ENCODE results near the gene MAPK8IP1. TPM values are rescaled to one million over a fixed set of nuclear protein-coding genes. Genes with fewer than 3 reads are reported as not detected.

MAPK8IP1 gene
- total and polyA plus RNA-seq, 4 donors, result 4.7 to 15.4 (median 5.7) TPM

DNA sequence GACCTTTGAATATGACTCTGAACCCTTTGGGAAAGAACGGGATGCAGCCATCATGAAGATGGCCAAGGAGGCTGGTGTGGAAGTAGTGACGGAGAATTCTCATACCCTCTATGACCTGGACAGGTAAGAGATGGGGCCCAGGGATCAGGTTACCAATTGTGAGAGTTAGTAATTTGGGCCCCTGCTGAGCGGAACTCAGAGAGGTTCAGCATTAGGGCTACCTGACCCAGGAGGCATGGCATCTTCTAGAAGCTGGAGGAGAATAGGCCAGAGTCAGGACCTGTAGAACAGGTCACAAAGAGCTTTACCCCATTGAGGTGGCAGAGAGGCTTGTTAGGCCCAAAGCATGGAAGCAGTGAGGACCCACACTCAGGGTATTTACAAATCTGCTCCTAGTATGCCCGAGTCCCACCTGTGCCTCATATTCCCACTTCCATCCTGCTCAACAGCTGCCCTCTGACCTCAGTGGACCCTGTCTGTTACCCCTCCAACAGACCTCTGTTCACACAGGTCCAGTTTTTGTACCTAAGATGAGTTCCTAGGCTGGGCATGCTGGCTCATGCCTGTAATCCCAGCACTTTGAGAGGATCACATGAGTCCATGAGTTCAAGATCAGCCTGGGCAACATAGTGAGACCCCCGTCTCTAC lies 26.6 kb upstream of the MAPK8IP1 start:
- peak overlapping the region; percentile 84 to 91 for H3K27ac ChIP-seq (ENCODE audit: low read depth in 1 of 2, low read length in 1 of 2)
- DNase-seq (no peak), ATAC-seq (ENCODE audit: insufficient read depth, low FRiP score) (no peak)
- TF ChIP-seq, protein P1, sequence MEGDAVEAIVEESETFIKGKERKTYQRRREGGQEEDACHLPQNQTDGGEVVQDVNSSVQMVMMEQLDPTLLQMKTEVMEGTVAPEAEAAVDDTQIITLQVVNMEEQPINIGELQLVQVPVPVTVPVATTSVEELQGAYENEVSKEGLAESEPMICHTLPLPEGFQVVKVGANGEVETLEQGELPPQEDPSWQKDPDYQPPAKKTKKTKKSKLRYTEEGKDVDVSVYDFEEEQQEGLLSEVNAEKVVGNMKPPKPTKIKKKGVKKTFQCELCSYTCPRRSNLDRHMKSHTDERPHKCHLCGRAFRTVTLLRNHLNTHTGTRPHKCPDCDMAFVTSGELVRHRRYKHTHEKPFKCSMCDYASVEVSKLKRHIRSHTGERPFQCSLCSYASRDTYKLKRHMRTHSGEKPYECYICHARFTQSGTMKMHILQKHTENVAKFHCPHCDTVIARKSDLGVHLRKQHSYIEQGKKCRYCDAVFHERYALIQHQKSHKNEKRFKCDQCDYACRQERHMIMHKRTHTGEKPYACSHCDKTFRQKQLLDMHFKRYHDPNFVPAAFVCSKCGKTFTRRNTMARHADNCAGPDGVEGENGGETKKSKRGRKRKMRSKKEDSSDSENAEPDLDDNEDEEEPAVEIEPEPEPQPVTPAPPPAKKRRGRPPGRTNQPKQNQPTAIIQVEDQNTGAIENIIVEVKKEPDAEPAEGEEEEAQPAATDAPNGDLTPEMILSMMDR (IDR thresholded peaks at IDR 0.05; ENCODE audit: control extremely low read depth, extremely low read depth), result no peak
- H3K36me3 ChIP-seq (ENCODE audit: control insufficient read depth in 4 of 4, insufficient read depth in 4 of 4, low read length in 4 of 4), result peaks cover 11 to 44% (median 30%) of the 10 kb centered on the region in 4 donors
- no peaks in the 10 kb centered on the region for H3K27me3 ChIP-seq (ENCODE audit: control insufficient read depth in 3 of 3, insufficient read depth in 3 of 3, low read length in 2 of 3)
- H3K9me3 ChIP-seq (ENCODE audit: control insufficient read depth in 4 of 4, insufficient read depth in 3 of 4, low read length in 3 of 4), result no peaks in the 10 kb centered on the region
- 73 to 74% methylated on average over 5 of the region's 5 CpGs for WGBS, 2 donors
- H3K4me3 ChIP-seq, result no peak overlapping the region
- H3K9ac ChIP-seq (ENCODE audit: insufficient read depth in 1 of 2, low read length in 2 of 2), result peak overlapping the region in 1 of 2 donors; percentile 83
- H3K4me1 ChIP-seq (ENCODE audit: control insufficient read depth in 5 of 5, insufficient read depth in 5 of 5, low read length in 5 of 5), result peaks cover 23 to 40% (median 36%) of the 10 kb centered on the region in 5 donors

DNA sequence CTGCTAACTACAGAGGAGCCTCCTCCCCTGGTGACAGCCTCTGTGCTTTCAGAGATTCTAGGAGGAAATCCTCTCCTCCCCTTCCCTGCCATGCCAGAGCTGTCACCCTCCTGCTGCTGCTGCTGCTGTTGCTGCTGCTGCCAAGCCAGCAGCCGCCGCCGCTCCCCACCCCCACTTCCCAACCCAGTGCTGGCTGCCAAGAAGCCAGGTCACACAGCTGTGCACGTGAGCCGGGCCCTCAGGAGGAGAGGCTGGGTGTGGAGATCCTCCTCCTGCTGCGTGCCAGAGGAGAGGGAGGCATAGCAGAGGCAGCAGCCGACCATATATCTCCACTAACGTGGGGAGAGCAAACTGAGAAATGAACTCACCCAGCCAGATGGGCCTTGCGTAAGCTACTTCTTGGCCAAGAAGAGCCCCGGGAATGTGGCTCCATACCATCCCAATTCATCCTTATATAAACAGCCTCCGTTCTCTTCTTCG lies 25.8 kb upstream of the MAPK8IP1 start:
- H3K9ac ChIP-seq (ENCODE audit: insufficient read depth in 1 of 2, low read length in 2 of 2), result peak overlapping the region in 1 of 2 donors; percentile 83
- peaks cover 22 to 40% (median 33%) of the 10 kb centered on the region in 5 donors for H3K4me1 ChIP-seq (ENCODE audit: control insufficient read depth in 5 of 5, insufficient read depth in 5 of 5, low read length in 5 of 5)
- DNase-seq, result peak; percentile 94 to 96 (median 95)
- H3K9me3 ChIP-seq (ENCODE audit: control insufficient read depth in 4 of 4, insufficient read depth in 3 of 4, low read length in 3 of 4), result no peaks in the 10 kb centered on the region
- peak overlapping the region; percentile 84 to 91 for H3K27ac ChIP-seq (ENCODE audit: low read depth in 1 of 2, low read length in 1 of 2)
- ATAC-seq (ENCODE audit: insufficient read depth, low FRiP score), result peak; percentile 70
- peaks cover 13 to 47% (median 31%) of the 10 kb centered on the region in 4 donors for H3K36me3 ChIP-seq (ENCODE audit: control insufficient read depth in 4 of 4, insufficient read depth in 4 of 4, low read length in 4 of 4)
- TF ChIP-seq, protein P1 (IDR thresholded peaks at IDR 0.05; ENCODE audit: control extremely low read depth, extremely low read depth), result no peak
- 26 to 51% methylated on average over 12 of the region's 12 CpGs for WGBS, 2 donors
- no peak overlapping the region for H3K4me3 ChIP-seq
- H3K27me3 ChIP-seq (ENCODE audit: control insufficient read depth in 3 of 3, insufficient read depth in 3 of 3, low read length in 2 of 3), result no peaks in the 10 kb centered on the region

DNA sequence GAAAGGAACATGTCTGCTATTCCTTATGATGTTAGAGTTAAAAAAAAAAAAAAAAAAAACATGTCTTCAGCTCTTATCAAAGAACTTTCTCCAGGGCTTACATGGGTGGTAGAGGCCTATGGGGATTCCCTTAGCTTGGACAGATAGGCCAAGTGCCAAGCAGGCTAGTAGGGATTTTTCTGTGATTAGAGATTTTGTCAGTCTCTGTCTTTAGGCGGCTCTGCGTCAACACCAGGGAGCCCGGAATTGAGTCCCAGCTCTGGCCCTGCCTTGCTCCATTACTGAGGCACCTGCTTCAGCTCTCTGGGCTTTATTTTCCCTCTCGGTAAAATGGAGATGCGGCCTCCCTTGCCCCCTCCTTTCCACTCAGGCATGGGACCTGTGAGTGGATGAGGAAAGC lies 25.1 kb upstream of the MAPK8IP1 start:
- peaks cover 13 to 48% (median 32%) of the 10 kb centered on the region in 4 donors for H3K36me3 ChIP-seq (ENCODE audit: control insufficient read depth in 4 of 4, insufficient read depth in 4 of 4, low read length in 4 of 4)
- 91 to 92% methylated on average over 5 of the region's 5 CpGs for WGBS, 2 donors
- H3K4me3 ChIP-seq, result no peak overlapping the region
- no peaks in the 10 kb centered on the region for H3K27me3 ChIP-seq (ENCODE audit: control insufficient read depth in 3 of 3, insufficient read depth in 3 of 3, low read length in 2 of 3)
- no peaks in the 10 kb centered on the region for H3K9me3 ChIP-seq (ENCODE audit: control insufficient read depth in 4 of 4, insufficient read depth in 3 of 4, low read length in 3 of 4)
- peak overlapping the region in 1 of 2 donors; percentile 44 for H3K9ac ChIP-seq (ENCODE audit: insufficient read depth in 1 of 2, low read length in 2 of 2)
- TF ChIP-seq, protein P1 (IDR thresholded peaks at IDR 0.05; ENCODE audit: control extremely low read depth, extremely low read depth), result no peak
- peak overlapping the region; percentile 17 to 63 for H3K27ac ChIP-seq (ENCODE audit: low read depth in 1 of 2, low read length in 1 of 2)
- ATAC-seq (ENCODE audit: insufficient read depth, low FRiP score) (no peak), DNase-seq (no peak)
- H3K4me1 ChIP-seq (ENCODE audit: control insufficient read depth in 5 of 5, insufficient read depth in 5 of 5, low read length in 5 of 5), result peaks cover 22 to 40% (median 33%) of the 10 kb centered on the region in 5 donors

Measured in lung (tissue), 12 donors.